Stimulated activated CD4-positive, alpha-beta T cell treated with anti-CD3 and anti-CD28 coated beads, Interleukin-1b, Interleukin-23, amount 100 ng/mL, for 24 hours (primary cell): Measurements from ENCODE around the gene LRRC37B.
"Not testable (repeated sequence)": the region's sequence is repeated elsewhere in the genome, so short reads cannot be mapped to it uniquely, and the experiment has no call there.

Experiments
- DNase-seq, 4 experiments: peaks; one replicate each; pipeline ENCODE4 v3.0.0-alpha.2; 2020; ENCODE audit warnings: low read depth in 4 of 4, low spot score in 1 of 4

LRRC37B gene

GRCh38 chr17:32006957-32007462, at the start of gene LRRC37B:
TSS of gene LRRC37B (plus strand) at chr17:32007383. CDS start at chr17:32021393, 14,010 bp downstream.
- peak; percentile 71 to 85 (median 82) for DNase-seq

GRCh38 chr17:31964131-31964530, 43.1 kb upstream of the LRRC37B start:
- not testable (repeated sequence) for DNase-seq

GRCh38 chr17:31967648-31968047, 39.5 kb upstream of the LRRC37B start:
- DNase-seq = no peak

GRCh38 chr17:31970416-31970815, 36.8 kb upstream of the LRRC37B start:
- not testable (repeated sequence) for DNase-seq

- not testable (repeated sequence) for DNase-seq
These were observed 32.7 kb upstream of the LRRC37B start for GRCh38 chr17:31974269-31975071.

GRCh38 chr17:31975391-31975790, 31.8 kb upstream of the LRRC37B start:
- not testable (repeated sequence) for DNase-seq

- not testable (repeated sequence) for DNase-seq
These were observed 15.4 kb upstream of the LRRC37B start for GRCh38 chr17:31991821-31992220.

GRCh38 chr17:31997005-31997404, 10.2 kb upstream of the LRRC37B start:
- DNase-seq = no peak

- peak; percentile 15 to 34 (median 18) for DNase-seq
These were observed 498 bp downstream of the LRRC37B start for GRCh38 chr17:32007463-32008298.

- no peak for DNase-seq
These were observed 2.0 kb downstream of the LRRC37B start for GRCh38 chr17:32009262-32009542.

- DNase-seq = no peak
These were observed 2.9 kb downstream of the LRRC37B start for GRCh38 chr17:32010114-32010513.

- no peak for DNase-seq
These were observed 8.2 kb downstream of the LRRC37B start for GRCh38 chr17:32015245-32016013.

GRCh38 chr17:32016231-32016630, 9.0 kb downstream of the LRRC37B start:
- no peak for DNase-seq

- no peak for DNase-seq
These were observed 12.0 kb downstream of the LRRC37B start for GRCh38 chr17:32019228-32019627.

GRCh38 chr17:32020943-32021614, 13.9 kb downstream of the LRRC37B start:
- DNase-seq = no peak

- DNase-seq = no peak
These were observed 14.4 kb downstream of the LRRC37B start for GRCh38 chr17:32021615-32021955.

GRCh38 chr17:32022554-32022953, 15.4 kb downstream of the LRRC37B start:
- DNase-seq = not testable (repeated sequence)

- not testable (repeated sequence) for DNase-seq
These were observed 20.1 kb downstream of the LRRC37B start for GRCh38 chr17:32027271-32027670.

- DNase-seq = no peak
These were observed 26.0 kb downstream of the LRRC37B start for GRCh38 chr17:32033223-32033622.

- DNase-seq = not testable (repeated sequence)
These were observed 26.6 kb downstream of the LRRC37B start for GRCh38 chr17:32033812-32034211.

- DNase-seq = not testable (repeated sequence)
These were observed 33.1 kb downstream of the LRRC37B start for GRCh38 chr17:32040246-32040645.
